CD1c-positive myeloid dendritic cell (primary cell): ENCODE data around the gene CADM3.

ENCODE experiments used
- DNase-seq: peaks from one replicate; pipeline ENCODE4 v3.0.0-alpha.2; 2016; ENCODE audit errors: extremely low spot score

CADM3 gene

GRCh38 chr1:159173320-159173719, 1.9 kb downstream of the CADM3 start:
- no peak for DNase-seq

- DNase-seq = no peak
Observed at GRCh38 chr1:159175571-159175970, 4.2 kb downstream of the CADM3 start.

- DNase-seq = peak; percentile 52
Observed at GRCh38 chr1:159177272-159177907, 6.0 kb downstream of the CADM3 start.

GRCh38 chr1:159179906-159180305, 8.5 kb downstream of the CADM3 start:
- DNase-seq = no peak

GRCh38 chr1:159180516-159180915, 9.1 kb downstream of the CADM3 start:
- DNase-seq = no peak

GRCh38 chr1:159181328-159182024, 10.1 kb downstream of the CADM3 start:
- DNase-seq = no peak

GRCh38 chr1:159184201-159184600, 12.8 kb downstream of the CADM3 start:
- DNase-seq = no peak

- no peak for DNase-seq
Observed at GRCh38 chr1:159185121-159185520, 13.7 kb downstream of the CADM3 start.

GRCh38 chr1:159187033-159187432, 15.6 kb downstream of the CADM3 start:
- DNase-seq = no peak

GRCh38 chr1:159187647-159188374, 16.4 kb downstream of the CADM3 start:
- no peak for DNase-seq

- peak; percentile 68 for DNase-seq
Observed at GRCh38 chr1:159188375-159188788, 17.0 kb downstream of the CADM3 start.

GRCh38 chr1:159190441-159190840, 19.0 kb downstream of the CADM3 start:
- no peak for DNase-seq

GRCh38 chr1:159196543-159196942, 25.1 kb downstream of the CADM3 start:
- no peak for DNase-seq

GRCh38 chr1:159197561-159198557, 26.4 kb downstream of the CADM3 start:
- peak; percentile 84 for DNase-seq

- DNase-seq = no peak
Observed at GRCh38 chr1:159199901-159200300, 28.5 kb downstream of the CADM3 start.

GRCh38 chr1:159200769-159201168, 29.4 kb downstream of the CADM3 start:
- no peak for DNase-seq

- DNase-seq = no peak
Observed at GRCh38 chr1:159201642-159202041, 30.2 kb downstream of the CADM3 start.

GRCh38 chr1:159203610-159204009, 32.2 kb downstream of the CADM3 start:
- no peak for DNase-seq

GRCh38 chr1:159204161-159205141, 33.0 kb downstream of the CADM3 start, which contains the start of gene ACKR1:
TSS of gene ACKR1 (plus strand) at chr1:159204875. CDS start at chr1:159204960, 85 bp downstream.
- no peak for DNase-seq

- no peak for DNase-seq
Observed at GRCh38 chr1:159205225-159205624, 33.8 kb downstream of the CADM3 start.
